Epithelial cell of esophagus (primary cell): ENCODE data around the gene RASSF10.

ENCODE experiments used
- DNase-seq: peaks from one replicate; pipeline ENCODE4 v3.0.0; 2010; ENCODE audit warnings: low read depth
- H3K4me3 ChIP-seq: 2 replicates; pipeline ENCODE4 v1.5.1; 2011; ENCODE audit warnings: mild to moderate bottlenecking, low read length, control low read depth
- CTCF ChIP-seq: IDR thresholded peaks from 2 replicates; pipeline ENCODE4 v1.5.1; 2011; ENCODE audit warnings: low read depth, mild to moderate bottlenecking, low read length, control low read depth, inconsistent platforms; ENCODE audit not compliant: insufficient read depth; ENCODE audit errors: missing control alignments

Gene RASSF10

DNA sequence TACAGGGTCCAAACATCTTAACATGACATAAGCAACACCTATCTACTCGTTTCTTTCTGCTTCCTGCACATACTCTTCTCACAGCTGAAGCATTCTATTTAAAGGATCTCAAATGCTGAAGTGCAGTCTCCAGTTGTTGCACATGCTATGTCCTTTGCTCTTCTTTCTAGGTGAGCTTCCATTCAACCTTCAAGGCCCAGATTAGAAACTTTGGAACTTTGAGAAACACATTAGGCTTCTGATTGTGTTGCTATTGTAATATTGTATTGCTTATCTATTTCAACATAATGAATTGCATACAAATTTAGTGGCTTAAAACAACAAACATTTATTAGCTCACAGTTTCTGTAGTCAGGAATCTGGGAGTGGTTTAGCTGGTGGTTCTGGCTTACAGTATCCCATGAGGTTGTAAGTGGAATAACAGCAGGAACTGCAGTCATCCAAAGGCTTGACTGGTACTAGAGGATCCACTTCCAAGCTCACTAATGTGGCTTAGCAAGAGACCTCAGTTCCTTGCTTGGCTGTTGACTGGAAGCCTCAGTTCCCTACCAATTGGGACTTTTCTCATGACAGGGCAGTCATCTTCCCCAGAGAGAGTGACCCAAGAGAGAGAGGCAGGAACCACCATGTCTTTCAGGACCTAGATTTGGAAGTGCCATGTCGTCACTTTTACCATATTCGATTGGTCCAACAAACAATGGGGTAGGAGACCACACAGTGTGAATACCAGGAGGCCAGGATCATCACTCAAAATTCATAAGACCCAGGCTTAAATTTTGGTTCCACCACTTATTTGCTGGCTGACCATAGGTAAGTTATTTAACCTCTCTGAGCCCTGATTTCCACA lies 27.2 kb upstream of the RASSF10 start:
- TF ChIP-seq CTCF, result peak; percentile 45
- H3K4me3 ChIP-seq, result no peak overlapping the region
- DNase-seq, result peak; percentile 79

- TF ChIP-seq CTCF, result no peak
- no peak overlapping the region for H3K4me3 ChIP-seq
- DNase-seq, result no peak
Measured at GRCh38 chr11:12983336-12983735, 25.8 kb upstream of the RASSF10 start.

DNA sequence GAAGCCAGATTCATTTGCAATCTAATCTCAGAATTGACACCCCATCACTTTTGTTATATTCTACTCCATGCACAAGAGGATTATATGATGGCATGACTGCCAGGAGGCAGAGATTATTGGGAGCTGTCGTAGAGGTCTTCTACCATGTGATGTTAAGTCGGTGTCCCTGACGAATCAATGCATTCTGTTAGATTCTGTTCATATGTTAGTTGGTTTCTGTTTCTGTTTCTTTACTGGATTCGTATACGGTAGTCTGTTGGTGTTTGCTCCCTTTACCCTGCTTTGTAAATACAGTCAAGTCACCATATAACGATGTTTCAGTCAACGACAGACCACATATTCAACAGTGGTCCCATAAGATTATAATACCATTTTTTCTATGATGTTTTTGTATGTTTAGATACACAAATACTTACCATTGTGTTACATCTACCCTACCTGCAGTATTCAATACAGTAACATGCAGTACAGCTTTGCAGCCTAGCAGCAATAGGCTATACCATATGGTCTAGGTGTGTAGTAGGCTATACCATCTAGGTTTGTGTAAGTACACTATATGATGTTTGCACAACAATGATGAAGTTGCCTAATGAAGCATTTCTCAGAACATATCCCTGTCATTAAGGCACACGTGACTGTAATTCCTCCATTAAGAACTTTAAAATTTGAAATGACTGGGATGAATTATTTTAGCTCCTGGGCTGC lies 22.8 kb upstream of the RASSF10 start:
- no peak overlapping the region for H3K4me3 ChIP-seq
- no peak for TF ChIP-seq CTCF
- DNase-seq, result no peak

DNA sequence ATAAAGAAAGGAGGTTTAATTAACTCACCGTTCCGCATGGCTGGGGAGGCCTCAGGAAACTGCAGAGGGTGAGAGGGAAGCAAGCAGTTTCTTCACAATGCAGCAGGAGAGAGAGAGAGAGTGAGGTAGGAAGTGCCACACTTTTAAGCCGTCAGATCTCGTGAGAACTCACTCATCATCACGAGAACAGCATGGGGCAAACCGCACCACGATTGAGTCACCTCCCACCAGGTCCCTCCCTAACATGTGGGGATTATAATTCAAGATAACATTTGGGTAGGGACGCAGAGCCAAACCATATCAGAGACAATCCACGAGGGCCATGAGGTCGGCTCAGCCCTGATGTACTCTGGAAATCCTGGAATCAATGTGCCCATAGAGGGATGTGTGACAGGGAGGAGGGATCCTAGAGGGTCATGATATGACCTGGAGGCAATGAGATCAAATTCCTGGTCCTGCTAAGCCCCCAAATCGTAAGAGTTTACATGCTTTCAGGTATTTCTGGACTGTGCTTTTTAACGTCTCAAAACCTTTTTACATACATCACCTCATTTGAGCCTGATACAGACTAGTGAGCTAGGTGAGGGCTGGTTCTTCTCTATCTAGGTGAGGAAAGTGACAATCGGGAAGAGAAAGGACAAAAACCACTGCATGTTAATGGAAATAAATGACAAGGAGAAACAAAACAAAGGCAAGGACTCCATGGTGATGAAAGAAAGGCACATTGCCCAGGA lies 19.5 kb upstream of the RASSF10 start:
- TF ChIP-seq CTCF, result no peak
- DNase-seq, result peak; percentile 57

DNA sequence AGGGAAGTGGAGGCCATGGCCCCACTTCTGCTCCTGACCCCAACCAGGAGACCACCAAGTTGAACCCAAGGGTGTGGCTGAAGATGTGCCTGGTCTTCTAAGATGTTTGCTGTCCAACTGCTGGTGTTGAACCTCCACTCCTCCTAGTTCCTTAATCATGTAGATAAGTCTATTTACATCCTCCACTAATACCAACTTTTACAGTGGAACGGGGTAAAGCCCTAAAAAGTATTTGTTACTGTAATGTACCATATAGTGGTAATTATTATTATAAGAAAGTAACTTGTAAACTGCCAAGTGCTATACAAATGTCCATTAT lies 19.0 kb upstream of the RASSF10 start:
- H3K4me3 ChIP-seq, result no peak overlapping the region
- DNase-seq, result no peak
- TF ChIP-seq CTCF, result no peak

More for the DNA sequence above, 19.5 kb upstream of the RASSF10 start:
- peak overlapping the region; percentile 49 for H3K4me3 ChIP-seq

DNA sequence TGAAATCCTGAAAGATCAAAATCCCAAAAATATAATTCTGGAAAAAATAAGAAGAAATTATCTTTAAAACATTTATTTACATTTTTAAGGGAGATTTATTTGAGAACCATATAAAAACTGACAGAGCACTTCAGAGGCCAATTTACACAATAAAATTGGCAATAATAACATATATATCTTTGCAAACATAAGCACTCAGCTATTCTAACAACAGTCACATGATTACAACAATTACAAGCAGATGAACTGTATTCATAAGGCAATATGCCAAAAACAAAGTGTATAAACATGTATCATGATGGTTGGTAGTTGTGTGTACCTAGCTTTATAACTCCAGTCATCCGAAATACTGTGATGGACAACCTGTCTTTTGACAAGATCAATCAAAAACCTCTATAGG lies 17.7 kb upstream of the RASSF10 start:
- no peak for DNase-seq
- no peak for TF ChIP-seq CTCF
- H3K4me3 ChIP-seq, result no peak overlapping the region
